ENCODE data around the gene OSBPL8.

Gene OSBPL8

GRCh38 chr12:76317976-76318375 lies 241.6 kb downstream of the OSBPL8 start:
- no peak overlapping the region for H3K27ac ChIP-seq
- no peak for TF ChIP-seq CTCF (conservative IDR thresholded peaks at IDR 0.05)

GRCh38 chr12:76316468-76316867 lies 243.1 kb downstream of the OSBPL8 start:
- no peak for TF ChIP-seq CTCF (conservative IDR thresholded peaks at IDR 0.05)
- no peak overlapping the region for H3K27ac ChIP-seq

- no peak for TF ChIP-seq CTCF (conservative IDR thresholded peaks at IDR 0.05)
- H3K27ac ChIP-seq: no peak overlapping the region
These were observed 246.3 kb downstream of the OSBPL8 start for GRCh38 chr12:76313299-76313698.

- TF ChIP-seq CTCF (conservative IDR thresholded peaks at IDR 0.05): no peak
- no peak overlapping the region for H3K27ac ChIP-seq
These were observed 247.3 kb downstream of the OSBPL8 start for GRCh38 chr12:76312315-76312714.

- TF ChIP-seq CTCF (conservative IDR thresholded peaks at IDR 0.05): no peak
- no peak overlapping the region for H3K27ac ChIP-seq
These were observed 247.8 kb downstream of the OSBPL8 start for GRCh38 chr12:76311796-76312195.

GRCh38 chr12:76310110-76310509 lies 249.5 kb downstream of the OSBPL8 start:
- no peak overlapping the region for H3K27ac ChIP-seq
- TF ChIP-seq CTCF (conservative IDR thresholded peaks at IDR 0.05): no peak

- H3K27ac ChIP-seq: no peak overlapping the region
- TF ChIP-seq CTCF (conservative IDR thresholded peaks at IDR 0.05): no peak
These were observed 250.7 kb downstream of the OSBPL8 start for GRCh38 chr12:76308866-76309265.

GRCh38 chr12:76307083-76307482 lies 252.5 kb downstream of the OSBPL8 start:
- TF ChIP-seq CTCF (conservative IDR thresholded peaks at IDR 0.05): no peak
- H3K27ac ChIP-seq: no peak overlapping the region
